Measurements from ENCODE around the gene DUSP1.

GRCh38 chr5:172766287-172767108, 4.5 kb downstream of the DUSP1 start:
- TF ChIP-seq CTCF (optimal IDR thresholded peaks at IDR 0.05 in 1 of 3, IDR thresholded peaks at IDR 0.05 in 1 of 3, conservative IDR thresholded peaks at IDR 0.05 in 1 of 3; ENCODE audit: extremely low read depth in 1 of 3, insufficient read depth in 2 of 3, low read length in 3 of 3) (no peak), EZH2 (IDR thresholded peaks at IDR 0.05; ENCODE audit: low read length) (no peak)
